Measurements from ENCODE around the gene DUSP23. TPM values are rescaled to one million over a fixed set of nuclear protein-coding genes. Genes with fewer than 3 reads are reported as not detected.

Gene DUSP23
- 10 to 100 TPM; 11.2 to 31.0 (median 24.2) TPM for polyA plus RNA-seq (ENCODE audit: insufficient read length in 4 of 4)

- DNase-seq (ENCODE audit: low read depth in 4 of 4, low spot score in 3 of 4), result peak; percentile 88 to 94 (median 93)
Measured at GRCh38 chr1:159780583-159781582, at the start of gene DUSP23. Gene DUSP23 (plus strand): TSS chr1:159780962. CDS start chr1:159781101, 139 bp downstream.

- DNase-seq (ENCODE audit: low read depth in 4 of 4, low spot score in 3 of 4), result no peak
Measured at GRCh38 chr1:159737238-159737916, 43.4 kb upstream of the DUSP23 start.

GRCh38 chr1:159743651-159744410, 36.9 kb upstream of the DUSP23 start:
- no peak for DNase-seq (ENCODE audit: low read depth in 4 of 4, low spot score in 3 of 4)

GRCh38 chr1:159746666-159747065, 34.1 kb upstream of the DUSP23 start:
- no peak for DNase-seq (ENCODE audit: low read depth in 4 of 4, low spot score in 3 of 4)

DNA sequence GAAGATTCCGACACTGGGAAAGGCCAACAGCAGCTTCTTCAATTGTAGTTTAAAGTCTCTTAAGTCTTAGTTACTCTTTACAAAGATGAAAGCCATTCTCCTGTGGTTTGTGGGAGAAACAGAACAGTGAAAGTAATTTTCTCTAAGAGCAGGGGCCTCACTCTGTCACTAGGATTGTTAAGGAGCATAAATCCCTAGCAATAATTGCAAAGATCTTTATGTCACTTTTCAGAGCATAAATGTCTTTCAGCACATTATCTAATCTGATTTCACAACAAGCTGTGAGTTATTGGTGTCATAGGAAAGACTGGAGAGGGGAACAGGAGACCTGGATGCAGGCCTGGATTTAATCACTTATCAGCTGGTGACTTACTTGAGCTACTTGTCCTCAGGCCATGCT, 32.4 kb upstream of the DUSP23 start:
- no peak for DNase-seq (ENCODE audit: low read depth in 4 of 4, low spot score in 3 of 4)

DNA sequence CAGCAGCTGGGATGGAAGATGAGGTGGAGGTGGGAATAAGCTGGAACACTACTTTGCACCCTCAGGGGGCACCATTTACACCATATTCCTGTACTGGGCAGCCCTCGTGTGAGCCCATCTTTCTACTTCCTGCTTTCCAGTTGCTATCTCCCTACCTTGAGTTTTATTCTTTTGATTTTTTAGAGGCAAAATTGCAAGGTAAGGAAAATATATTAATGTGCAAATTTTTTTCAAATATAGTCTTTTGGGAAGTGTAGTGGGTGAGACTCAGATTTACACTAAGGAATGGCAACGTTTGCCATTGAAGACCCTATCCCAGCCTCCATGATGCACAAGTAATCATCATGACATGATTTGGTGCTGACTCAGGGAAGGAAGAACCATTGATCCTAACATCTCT, 31.1 kb upstream of the DUSP23 start:
- no peak for DNase-seq (ENCODE audit: low read depth in 4 of 4, low spot score in 3 of 4)

- no peak for DNase-seq (ENCODE audit: low read depth in 4 of 4, low spot score in 3 of 4)
Measured at GRCh38 chr1:159750621-159751020, 30.1 kb upstream of the DUSP23 start.

DNA sequence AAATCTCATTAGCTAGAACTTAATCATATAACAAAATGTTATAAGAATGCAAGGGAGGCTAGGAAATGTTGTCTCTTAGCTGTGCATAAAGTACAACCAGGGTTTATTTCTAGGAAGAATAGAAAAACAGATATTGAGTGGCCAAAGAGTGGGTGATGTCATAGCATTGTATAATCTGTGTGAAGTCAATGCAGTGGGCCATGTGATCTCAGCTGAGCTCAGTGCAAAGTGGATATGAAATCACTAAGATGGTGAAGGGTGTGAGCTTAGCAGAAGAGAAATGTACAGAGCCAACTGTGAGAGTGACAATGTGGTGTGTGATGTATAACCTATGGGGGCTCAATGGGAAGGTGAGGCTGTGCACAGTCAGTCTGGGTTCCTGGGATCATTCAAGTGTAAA, 29.7 kb upstream of the DUSP23 start:
- no peak for DNase-seq (ENCODE audit: low read depth in 4 of 4, low spot score in 3 of 4)

- no peak for DNase-seq (ENCODE audit: low read depth in 4 of 4, low spot score in 3 of 4)
Measured at GRCh38 chr1:159752135-159752580, 28.6 kb upstream of the DUSP23 start.

DNA sequence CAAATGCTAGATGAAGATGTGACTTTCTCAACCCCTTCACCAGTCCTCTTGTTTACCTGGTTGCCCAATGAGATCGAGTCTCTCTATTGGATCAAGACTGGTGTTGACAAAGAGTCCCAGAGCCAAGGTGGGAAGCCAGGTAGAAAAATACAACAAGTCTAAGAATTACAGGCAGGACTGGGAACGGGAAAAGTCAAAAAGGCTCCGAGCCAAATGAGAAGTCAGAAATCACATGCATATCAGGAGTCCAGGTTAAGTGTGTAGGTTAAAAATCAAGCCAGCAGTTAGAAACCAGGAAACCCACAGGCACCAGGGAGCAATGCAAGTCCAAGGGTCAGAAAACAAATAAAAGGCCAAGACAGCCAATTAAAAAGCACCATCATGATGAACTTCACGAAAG, 27.4 kb upstream of the DUSP23 start:
- peak in 1 of 4 donors; percentile 5 for DNase-seq (ENCODE audit: low read depth in 4 of 4, low spot score in 3 of 4)

GRCh38 chr1:159755451-159756007, 25.2 kb upstream of the DUSP23 start:
- DNase-seq (ENCODE audit: low read depth in 4 of 4, low spot score in 3 of 4), result no peak

DNA sequence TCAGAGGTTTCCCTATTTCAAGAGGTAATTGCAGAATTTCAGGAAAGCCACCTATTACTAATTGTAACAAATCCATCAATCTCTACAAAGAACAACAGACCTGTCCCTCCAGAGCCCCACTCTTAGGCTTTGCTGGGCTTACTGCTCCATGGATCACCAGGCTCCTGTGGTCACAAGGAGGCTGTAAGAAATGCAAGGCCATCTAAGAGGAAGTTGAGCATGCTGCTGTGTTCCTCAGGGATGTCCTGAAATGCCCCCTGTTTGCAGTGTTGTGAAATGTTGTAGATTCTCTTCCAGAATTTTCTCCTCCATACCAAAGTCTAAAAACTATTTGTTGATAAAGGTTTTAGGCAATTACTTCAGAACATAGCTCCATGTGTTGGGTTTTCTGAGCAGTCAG, 24.4 kb upstream of the DUSP23 start:
- DNase-seq (ENCODE audit: low read depth in 4 of 4, low spot score in 3 of 4), result no peak

DNA sequence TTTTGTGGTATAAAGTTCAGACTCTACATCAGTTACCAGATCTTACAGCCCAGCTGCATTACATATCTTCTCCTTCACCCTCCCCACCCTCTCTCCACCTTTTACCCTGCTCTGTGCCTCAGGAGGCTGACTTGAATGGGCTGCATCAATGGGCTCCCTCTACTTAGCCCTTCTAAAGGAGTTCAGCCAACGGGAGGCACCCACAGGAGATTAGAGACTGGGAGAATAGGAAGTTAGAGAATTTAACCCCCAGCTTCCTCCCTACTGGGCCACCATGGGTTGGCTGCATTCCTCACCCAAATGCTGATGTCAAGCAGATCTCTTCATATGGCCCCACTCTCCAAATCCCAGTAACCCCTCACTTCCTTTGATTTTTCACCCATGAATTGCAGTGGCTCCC, 17.1 kb upstream of the DUSP23 start:
- DNase-seq (ENCODE audit: low read depth in 4 of 4, low spot score in 3 of 4), result no peak

GRCh38 chr1:159765806-159766205, 15.0 kb upstream of the DUSP23 start:
- no peak for DNase-seq (ENCODE audit: low read depth in 4 of 4, low spot score in 3 of 4)

GRCh38 chr1:159771127-159771895, 9.5 kb upstream of the DUSP23 start:
- no peak for DNase-seq (ENCODE audit: low read depth in 4 of 4, low spot score in 3 of 4)

- no peak for DNase-seq (ENCODE audit: low read depth in 4 of 4, low spot score in 3 of 4)
Measured at GRCh38 chr1:159774465-159774864, 6.3 kb upstream of the DUSP23 start.

- no peak for DNase-seq (ENCODE audit: low read depth in 4 of 4, low spot score in 3 of 4)
Measured at GRCh38 chr1:159775716-159776115, 5.0 kb upstream of the DUSP23 start.

- no peak for DNase-seq (ENCODE audit: low read depth in 4 of 4, low spot score in 3 of 4)
Measured at GRCh38 chr1:159778266-159778665, 2.5 kb upstream of the DUSP23 start.

DNA sequence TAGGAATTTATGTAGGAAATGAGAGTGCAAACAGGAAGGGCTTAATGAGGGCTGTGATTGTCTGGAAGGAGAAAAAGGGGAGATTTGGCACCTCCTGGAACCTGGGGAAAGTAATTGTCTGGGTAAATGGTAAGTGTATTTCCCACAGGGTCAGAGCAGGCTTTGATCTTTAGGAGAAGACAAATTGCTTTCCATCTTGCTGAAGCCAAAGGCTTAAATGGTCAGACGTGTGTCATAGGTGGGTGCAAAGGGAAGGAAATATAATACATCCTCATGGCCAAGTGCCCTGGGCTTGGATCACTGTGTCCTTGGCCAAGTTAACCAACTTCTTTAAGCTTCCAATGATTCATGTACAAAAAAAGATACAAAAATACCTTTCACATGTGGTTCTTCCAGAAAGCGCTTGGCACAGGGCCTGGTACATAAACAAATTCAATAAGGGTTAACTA, 1.3 kb upstream of the DUSP23 start:
- no peak for DNase-seq (ENCODE audit: low read depth in 4 of 4, low spot score in 3 of 4)

DNA sequence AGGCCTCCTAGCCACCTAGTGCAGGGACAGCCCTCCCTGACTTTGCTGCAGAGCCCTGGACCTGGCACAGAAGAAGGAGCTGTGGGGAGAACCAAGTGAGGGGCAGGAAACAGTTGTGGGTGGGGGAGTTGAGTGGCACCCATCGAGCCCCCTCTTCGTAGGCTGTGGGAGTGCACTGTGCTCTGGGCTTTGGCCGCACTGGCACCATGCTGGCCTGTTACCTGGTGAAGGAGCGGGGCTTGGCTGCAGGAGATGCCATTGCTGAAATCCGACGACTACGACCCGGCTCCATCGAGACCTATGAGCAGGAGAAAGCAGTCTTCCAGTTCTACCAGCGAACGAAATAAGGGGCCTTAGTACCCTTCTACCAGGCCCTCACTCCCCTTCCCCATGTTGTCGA, 1.2 kb downstream of the DUSP23 start:
- DNase-seq (ENCODE audit: low read depth in 4 of 4, low spot score in 3 of 4), result no peak

Measured in left renal pelvis (tissue), 4 donors.